H1 (cell line): Measurements from ENCODE around the gene S100A13. TPM values are rescaled to one million over a fixed set of nuclear protein-coding genes. Genes with fewer than 3 reads are reported as not detected.

Experiments
- CTCF ChIA-PET: fragments of 300-600 bp; sonication (Branson Sonifier 250); formaldehyde crosslinking; loops from one replicate; lab custom pipeline; 2021; ENCODE audit not compliant: partially characterized antibody; lab: Charles Lee
- POLR2A ChIA-PET: fragments of 300-600 bp; sonication (Branson Sonifier 250); formaldehyde crosslinking; loops from one replicate; lab custom pipeline; 2021; ENCODE audit warnings: inconsistent platforms; ENCODE audit not compliant: partially characterized antibody; lab: Charles Lee
- DNase-seq, 2 experiments: peaks; one replicate each; pipeline versions ENCODE4 v3.0.0 to v3.0.0-alpha.2; 2010 to 2022; ENCODE audit warnings: low spot score in 2 of 2, low read depth in 1 of 2, mixed read lengths in 1 of 2
- FAIRE-seq: peaks from 2 replicates; lab custom pipeline; 2011; peaks lifted over from hg19 to GRCh38; lab: Jason Lieb, UNC
- H2AFZ ChIP-seq: 2 replicates; pipeline ENCODE4 v1.8.1; 2012; ENCODE audit warnings: low read length, inconsistent platforms
- H2AK5ac ChIP-seq: 2 replicates; pipeline ENCODE4 v1.6.1; 2013; ENCODE audit warnings: low read depth, low read length
- H2BK120ac ChIP-seq: replicated peaks from 2 replicates; pipeline ENCODE3; 2013; ENCODE audit warnings: low read depth, low read length, inconsistent platforms
- H2BK12ac ChIP-seq: 2 replicates; pipeline ENCODE4 v1.6.1; 2013; ENCODE audit warnings: low read depth, low read length
- H2BK15ac ChIP-seq: 2 replicates; pipeline ENCODE4 v1.6.1; 2013; ENCODE audit warnings: low read length
- H2BK20ac ChIP-seq: 2 replicates; pipeline ENCODE4 v1.6.1; 2013; ENCODE audit warnings: low read length
- H2BK5ac ChIP-seq: 2 replicates; pipeline ENCODE4 v1.6.1; 2013; ENCODE audit warnings: low read depth, low read length
- H3K14ac ChIP-seq: 2 replicates; pipeline ENCODE4 v1.6.1; 2013; ENCODE audit warnings: inconsistent platforms; ENCODE audit not compliant: insufficient read length
- H3K18ac ChIP-seq: 2 replicates; pipeline ENCODE4 v1.6.1; 2013; ENCODE audit warnings: low read length; ENCODE audit errors: extremely low read depth
- H3K23ac ChIP-seq: 2 replicates; pipeline ENCODE4 v1.6.1; 2013; ENCODE audit warnings: inconsistent platforms; ENCODE audit not compliant: insufficient read length
- H3K23me2 ChIP-seq: 2 replicates; pipeline ENCODE4 v1.6.1; 2013; ENCODE audit warnings: low read depth, low read length
- H3K27ac ChIP-seq: 2 replicates; pipeline ENCODE4 v1.6.1; 2011; ENCODE audit warnings: low read depth, low read length, inconsistent platforms
- H3K27me3 ChIP-seq, 4 experiments: replicated peaks in 1 of 4; 1 replicate in 1 of 4; 2 replicates in 3 of 4; pipeline versions ENCODE4 v1.6.1 to v1.8.1; 2011 to 2013; ENCODE audit warnings: low read length in 3 of 4, mild to moderate bottlenecking in 3 of 4, inconsistent platforms in 2 of 4, mixed read lengths in 2 of 4, moderate library complexity in 1 of 4; ENCODE audit not compliant: control insufficient read depth in 3 of 4, insufficient read depth in 3 of 4; ENCODE audit errors: extremely low read depth in 1 of 4
- H3K36me3 ChIP-seq, 4 experiments: 2 replicates each; pipeline versions ENCODE4 v1.6.1 to v1.8.1; 2011 to 2013; ENCODE audit warnings: mild to moderate bottlenecking in 4 of 4, low read length in 3 of 4, moderate library complexity in 2 of 4, control low read depth in 1 of 4, inconsistent platforms in 1 of 4; ENCODE audit not compliant: insufficient read depth in 4 of 4, control insufficient read depth in 2 of 4
- H3K4ac ChIP-seq: replicated peaks from 2 replicates; pipeline ENCODE3; 2013; ENCODE audit warnings: low read length, low read depth, mixed read lengths, inconsistent platforms; ENCODE audit not compliant: insufficient read length
- H3K4me1 ChIP-seq, 4 experiments: replicated peaks in 1 of 4; 1 replicate in 1 of 4; 2 replicates in 3 of 4; pipeline versions ENCODE4 v1.6.1 to v1.8.1; 2011 to 2013; ENCODE audit warnings: low read length in 3 of 4, inconsistent platforms in 2 of 4, mixed read lengths in 1 of 4; ENCODE audit not compliant: insufficient read depth in 4 of 4, control insufficient read depth in 3 of 4
- H3K4me2 ChIP-seq, 2 experiments: 2 replicates each; pipeline versions ENCODE4 v1.6.1 to v1.8.1; 2011 to 2013; ENCODE audit warnings: low read depth in 2 of 2, low read length in 2 of 2, control low read depth in 1 of 2, inconsistent platforms in 1 of 2, mild to moderate bottlenecking in 1 of 2; ENCODE audit not compliant: insufficient read depth in 1 of 2
- H3K4me3 ChIP-seq, 4 experiments: fragments of 200-600, 300-600 bp in 1 of 4; sonication (generic), shearing (Covaris generic), sonication (Bioruptor Twin) in 1 of 4; 2 replicates each; pipeline versions ENCODE4 v1.5.1 to v1.8.1; 2011 to 2016; ENCODE audit warnings: low read length in 4 of 4, low read depth in 3 of 4, control low read depth in 2 of 4, inconsistent platforms in 2 of 4, mild to moderate bottlenecking in 2 of 4, mixed read lengths in 1 of 4, moderate library complexity in 1 of 4; ENCODE audit not compliant: insufficient read depth in 2 of 4; ENCODE audit errors: extremely low read depth in 1 of 4
- H3K56ac ChIP-seq: replicated peaks from 2 replicates; pipeline ENCODE3; 2013; ENCODE audit warnings: low read depth, mild to moderate bottlenecking, mixed read lengths, low read length, inconsistent platforms; ENCODE audit not compliant: insufficient read length
- H3K79me1 ChIP-seq: 2 replicates; pipeline ENCODE4 v1.6.1; 2013; ENCODE audit warnings: low read depth, low read length, control low read depth
- H3K79me2 ChIP-seq, 2 experiments: 2 replicates each; pipeline versions ENCODE4 v1.6.1 to v1.8.1; 2012 to 2013; ENCODE audit warnings: low read length in 2 of 2, mild to moderate bottlenecking in 2 of 2, inconsistent platforms in 1 of 2; ENCODE audit not compliant: insufficient read depth in 2 of 2, control insufficient read depth in 1 of 2
- H3K9ac ChIP-seq, 4 experiments: replicated peaks in 1 of 4; 1 replicate in 1 of 4; 2 replicates in 3 of 4; pipeline versions ENCODE4 v1.6.1 to v1.8.1; 2011 to 2013; ENCODE audit warnings: low read depth in 3 of 4, low read length in 3 of 4, control low read depth in 2 of 4, mild to moderate bottlenecking in 2 of 4, moderate library complexity in 2 of 4, inconsistent platforms in 1 of 4; ENCODE audit errors: extremely low read depth in 1 of 4
- H3K9me3 ChIP-seq, 2 experiments: 2 replicates each; pipeline versions ENCODE4 v1.6.1 to v1.8.1; 2012 to 2013; ENCODE audit warnings: mild to moderate bottlenecking in 2 of 2, moderate library complexity in 2 of 2, control low read depth in 1 of 2, inconsistent platforms in 1 of 2, low read depth in 1 of 2, low read length in 1 of 2, mixed read lengths in 1 of 2; ENCODE audit not compliant: insufficient read depth in 2 of 2
- H4K20me1 ChIP-seq, 2 experiments: replicated peaks in 1 of 2; 2 replicates each; pipeline versions ENCODE3 to v1.8.1; 2011 to 2013; ENCODE audit warnings: inconsistent platforms in 2 of 2, low read length in 2 of 2, mild to moderate bottlenecking in 1 of 2; ENCODE audit not compliant: insufficient read depth in 2 of 2, control insufficient read depth in 1 of 2
- H4K5ac ChIP-seq: 2 replicates; pipeline ENCODE4 v1.6.1; 2013; ENCODE audit warnings: low read length, low read depth, mixed read lengths, inconsistent platforms; ENCODE audit not compliant: insufficient read length
- H4K8ac ChIP-seq: 2 replicates; pipeline ENCODE4 v1.8.0; 2013; ENCODE audit warnings: mild to moderate bottlenecking, moderate library complexity, low read length, inconsistent platforms; ENCODE audit not compliant: insufficient read depth; ENCODE audit errors: extremely low read depth
- H4K91ac ChIP-seq: replicated peaks from 2 replicates; pipeline ENCODE3; 2013; ENCODE audit warnings: low read length, mixed read lengths, inconsistent platforms; ENCODE audit not compliant: insufficient read length
- CREB1 ChIP-seq: IDR thresholded peaks from 2 replicates; pipeline ENCODE4 v1.6.1; 2012; ENCODE audit warnings: inconsistent platforms
- E2F6 ChIP-seq: IDR thresholded peaks from 2 replicates; pipeline ENCODE4 v1.6.1; 2012; ENCODE audit warnings: inconsistent platforms
- EP300 ChIP-seq, 2 experiments: IDR thresholded peaks; 1 replicate in 1 of 2; 2 replicates in 1 of 2; pipeline ENCODE4 v1.6.1; 2011 to 2012; ENCODE audit warnings: low read depth in 2 of 2, low read length in 2 of 2, mild to moderate bottlenecking in 2 of 2, borderline replicate concordance in 1 of 2, inconsistent platforms in 1 of 2, moderate library complexity in 1 of 2
- RNF2 ChIP-seq: fragments of 200-900, 300-1000 bp; sonication (generic); IDR thresholded peaks from 2 replicates; pipeline ENCODE4 v1.7.1; 2016; ENCODE audit warnings: borderline replicate concordance, low read depth, mild to moderate bottlenecking, antibody characterized with exemption, low read length; ENCODE audit not compliant: poor library complexity, severe bottlenecking; ENCODE audit errors: missing control alignments
- SIRT6 ChIP-seq: IDR thresholded peaks from one replicate; pipeline ENCODE4 v1.7.1; 2012; ENCODE audit warnings: low read length, inconsistent platforms
- SP4 ChIP-seq: IDR thresholded peaks from 2 replicates; pipeline ENCODE4 v1.6.1; 2012; ENCODE audit warnings: low read length, inconsistent platforms
- WGBS, 2 experiments: shearing (Covaris generic) in 1 of 2; methylation state at CpG; one replicate each; pipeline versions ENCODE4 v1.1.6 to v1.1.7; 2013 to 2015; ENCODE audit warnings: low lambda C conversion rate in 2 of 2, mixed read lengths in 2 of 2, inconsistent platforms in 1 of 2, low coverage in 1 of 2, missing lambda C conversion rate in 1 of 2; ENCODE audit not compliant: insufficient replicate concordance in 2 of 2, insufficient coverage in 1 of 2, insufficient read length in 1 of 2; ENCODE audit errors: extremely low coverage in 1 of 2, missing lambda C conversion rate in 1 of 2; 5-methylcytosine and 5-hydroxymethylcytosine counted together
- polyA plus RNA-seq, 7 experiments: library from polyadenylated mRNA; depleted of rRNA in 3 of 7; stranded (reverse) in 5 of 7; unstranded in 2 of 7; fragments of >200 nt in 5 of 7; fragments of 200-250 nt in 2 of 7; gene quantifications; 1 replicate in 5 of 7; 2 replicates in 1 of 7; 4 replicates in 1 of 7; pipeline versions ENCODE4 v1.2.1 to v1.2.3, GENCODE V29; 2011 to 2013; ENCODE audit warnings: missing spikeins in 2 of 7, mixed read lengths in 2 of 7
- total RNA-seq: library from RNA; stranded (reverse); fragmentation: NEBNext Ultra II Directional; extraction: Animal tissue kit (Norgen Biotek cat#: 25700); gene quantifications from 2 replicates; pipeline ENCODE4 v1.2.1, GENCODE V29; 2021

Gene S100A13
- total and polyA plus RNA-seq, 2 of the 8 experiments (the other 6 are each of a cell fraction or from before 2014, with no cell fraction given): 63.6 to 127 TPM

- Histone ChIP-seq H3K36me3 (no peaks in the 10 kb centered on the region), H4K8ac (no peak overlapping the region), H4K20me1 (no peaks in the 10 kb centered on the region), H2BK5ac (no peak overlapping the region), H2BK15ac (no peak overlapping the region), H3K27ac (no peak overlapping the region), H4K91ac (no peak overlapping the region), H3K18ac (no peak overlapping the region), H2BK120ac (no peak overlapping the region), H3K14ac (no peak overlapping the region), H3K9ac (no peak overlapping the region), H3K27me3 (no peaks in the 10 kb centered on the region), H3K4me3 (no peak overlapping the region), H3K9me3 (no peaks in the 10 kb centered on the region), H3K79me2 (no peaks in the 10 kb centered on the region), H3K23me2 (no peaks in the 10 kb centered on the region), H2BK12ac (no peak overlapping the region), H2AK5ac (peak overlapping the region; percentile 61; the same call in 1 of the 2 replicates), H3K23ac (no peak overlapping the region), H3K79me1 (no peaks in the 10 kb centered on the region), H2BK20ac (no peak overlapping the region), H4K5ac (no peak overlapping the region), H3K56ac (no peak overlapping the region), H3K4ac (no peak overlapping the region), H3K4me2 (no peak overlapping the region), H2AFZ (no peak overlapping the region), H3K4me1 (peaks cover 0 to 18% (median 13%) of the 10 kb centered on the region in 4 experiments; a peak in 6 of 7 replicates)
- ChIA-PET POLR2A (interaction anchor here (1.4 to 15.3 kb wide), 3 partner anchors 8 to 22 kb away, joined by 6 to 261 read pairs (median 7); partner anchors contain the start of genes CHTOP, S100A1 and S100A13), CTCF (interaction anchor here (0.9 to 15.9 kb wide), 6 partner anchors 10 to 90 kb away, joined by 3 to 224 read pairs (median 14); partner anchors contain the start of genes S100A13 and S100A14)
- WGBS, 2 experiments: 79% methylated on average over 3 of the region's 11 CpGs; no CpG with 5 or more reads in 1 of the 2 experiments
- no peak for DNase-seq
- no peak for FAIRE-seq
- TF ChIP-seq SIRT6 (no peak), SP4 (no peak), CREB1 (no peak), RNF2 (no peak), E2F6 (no peak), EP300 (IDR thresholded peaks at IDR 0.05; ENCODE audit: borderline replicate concordance in 1 of 2, low read depth in 2 of 2, low read length in 2 of 2) (no peak)
- TF ChIP-seq, all 59 proteins: peak for 0
Measured at GRCh38 chr1:153606194-153606593, 21.1 kb downstream of the S100A13 start.
